ENCODE data around the gene KIF14.
"Not testable (repeated sequence)": the region's sequence is repeated elsewhere in the genome, so short reads cannot be mapped to it uniquely, and the experiment has no call there.

Gene KIF14

DNA sequence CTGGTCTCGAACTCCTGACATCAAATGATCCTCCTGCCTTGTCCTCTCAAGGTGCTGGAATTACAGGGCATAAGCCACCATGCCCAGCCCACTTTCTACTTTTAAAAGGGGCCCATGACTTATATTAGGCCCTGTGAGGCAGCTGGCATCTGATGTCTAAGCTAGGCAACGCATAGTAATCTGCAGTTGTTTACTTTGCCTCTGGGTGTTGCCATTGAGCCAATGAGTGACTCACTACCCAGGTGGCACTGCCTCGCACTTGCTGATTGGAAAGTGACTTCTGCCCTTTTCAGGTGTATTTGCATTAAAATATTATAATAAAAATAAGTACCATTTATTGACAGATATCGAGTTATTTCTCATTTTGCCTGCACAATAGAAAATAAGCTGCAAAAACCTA, 84.9 kb downstream of the KIF14 start:
- no peak for DNase-seq

DNA sequence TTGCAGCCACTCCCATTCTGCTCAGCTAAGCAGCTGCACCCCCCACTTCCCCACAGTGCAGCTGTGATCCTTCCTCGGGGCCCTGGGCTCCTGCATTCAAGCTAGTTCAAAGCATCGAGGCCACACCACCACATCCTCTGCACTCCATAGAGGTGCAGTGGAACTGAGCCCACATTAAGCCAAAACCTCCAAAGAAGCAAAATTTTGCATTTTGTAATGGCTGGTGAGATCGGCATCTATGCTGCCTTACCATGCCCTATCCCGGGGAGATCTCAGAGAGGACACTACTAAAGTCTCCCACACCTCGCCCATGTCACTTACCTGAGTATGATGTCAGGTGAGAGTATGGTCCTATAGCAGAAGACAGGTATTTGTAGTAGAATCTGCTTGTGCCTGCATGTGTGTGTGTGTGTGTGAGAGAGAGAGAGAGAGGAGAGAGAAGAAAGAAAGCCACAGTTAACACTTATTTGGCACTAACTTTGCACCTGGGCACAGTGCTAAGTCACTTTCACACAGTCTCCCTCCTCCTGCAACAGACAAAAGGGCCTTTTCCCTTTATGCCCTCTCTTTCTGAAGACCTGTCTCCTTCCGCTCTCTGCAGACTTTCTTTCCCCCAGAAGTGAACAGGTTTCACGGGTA, 89.8 kb downstream of the KIF14 start:
- no peak for DNase-seq

DNA sequence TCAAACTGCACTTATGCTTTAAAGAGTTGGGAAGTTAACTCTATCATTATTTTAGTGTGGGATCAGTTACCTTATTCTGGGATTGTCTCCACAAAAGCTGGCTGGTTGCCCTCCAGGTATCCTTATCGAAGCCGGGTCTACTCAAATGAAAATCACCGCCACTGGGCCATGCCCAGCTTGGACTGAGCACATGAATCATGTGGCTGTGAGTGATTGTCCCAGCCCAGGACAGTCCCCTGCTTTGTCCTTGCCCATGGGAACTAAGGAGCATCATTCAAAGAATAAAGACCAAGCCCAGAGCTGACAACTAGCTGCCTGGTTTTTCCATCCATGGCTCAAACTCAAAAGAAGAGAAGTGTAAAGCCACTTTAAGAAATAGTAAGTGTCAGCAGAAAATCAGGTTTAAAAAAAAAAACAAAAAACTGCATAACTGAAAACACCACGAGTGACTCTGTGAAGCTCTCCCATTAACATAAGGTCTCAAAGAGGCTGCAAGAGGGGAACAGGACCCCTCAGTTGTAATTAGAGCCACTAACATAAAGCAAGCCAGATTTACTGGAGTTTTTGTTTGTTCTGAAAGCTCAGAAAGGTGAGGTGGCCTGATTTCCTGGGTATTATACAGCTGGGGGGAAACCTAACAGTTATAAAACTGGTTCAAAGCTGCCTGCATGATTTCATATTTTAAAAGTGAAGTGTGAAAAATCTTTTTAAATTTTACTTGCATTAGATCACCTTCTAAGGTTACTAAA, 91.5 kb downstream of the KIF14 start:
- DNase-seq, result no peak

DNA sequence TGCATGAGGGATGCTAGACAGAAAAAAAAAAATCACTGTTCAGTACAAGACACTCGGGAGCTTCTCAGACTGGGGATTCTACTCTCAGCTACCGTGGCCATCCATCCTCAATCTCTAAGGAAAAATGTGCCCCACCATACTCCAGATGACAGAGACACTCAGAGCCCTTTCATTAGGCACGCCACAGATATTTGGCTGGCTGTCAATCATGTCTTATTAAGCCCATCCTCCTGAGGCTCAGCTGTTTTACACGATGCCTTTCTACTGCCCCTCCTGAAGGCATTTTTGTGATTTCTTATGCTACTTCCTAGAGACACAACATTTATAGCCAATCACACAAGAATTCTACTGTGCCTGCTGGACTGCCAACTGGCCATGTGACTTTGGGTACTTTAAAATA, 92.9 kb downstream of the KIF14 start:
- no peak for DNase-seq

DNA sequence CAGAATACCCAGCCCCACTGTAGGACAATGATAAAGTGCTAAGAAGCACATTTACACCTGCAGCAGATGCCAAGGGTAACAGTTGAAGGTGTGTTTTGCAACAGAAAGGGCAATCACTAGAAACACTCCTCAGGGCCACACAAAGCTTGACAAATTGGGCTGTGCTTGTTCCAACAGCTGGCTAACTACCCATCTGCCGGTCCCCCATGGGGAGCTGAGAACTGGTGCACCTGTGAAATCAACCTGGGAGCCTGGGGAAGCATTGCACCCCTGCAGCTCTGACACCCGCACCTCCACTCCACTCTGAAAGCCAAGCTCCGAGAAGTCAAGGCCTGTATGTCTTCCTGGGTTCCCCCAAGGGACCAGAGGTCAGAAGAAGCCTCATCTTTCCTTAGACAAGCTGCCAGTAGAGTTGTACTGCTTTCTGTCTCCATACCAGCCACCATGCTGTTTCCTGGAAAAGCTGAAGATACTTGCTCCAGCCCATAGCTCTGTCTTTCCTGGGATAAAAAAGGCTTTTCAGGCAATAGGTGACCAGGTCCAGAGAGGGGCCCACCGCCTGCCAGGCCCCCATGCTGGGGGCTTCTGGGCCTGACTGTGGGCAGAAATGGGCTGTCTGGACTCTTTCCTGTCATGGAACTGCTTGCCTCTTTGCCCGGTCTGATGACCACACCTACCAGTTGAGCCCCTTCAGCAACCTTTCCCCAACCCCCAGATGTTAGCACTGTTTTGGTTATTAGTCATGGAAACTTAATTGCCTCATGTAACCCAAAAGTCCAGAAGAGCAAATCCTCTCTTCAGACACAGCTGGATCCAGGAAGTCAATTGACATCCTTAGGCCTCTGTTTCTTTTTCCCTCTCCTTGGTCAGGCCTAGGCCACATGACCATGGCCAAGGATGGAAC, 93.6 kb downstream of the KIF14 start:
- no peak for DNase-seq

DNA sequence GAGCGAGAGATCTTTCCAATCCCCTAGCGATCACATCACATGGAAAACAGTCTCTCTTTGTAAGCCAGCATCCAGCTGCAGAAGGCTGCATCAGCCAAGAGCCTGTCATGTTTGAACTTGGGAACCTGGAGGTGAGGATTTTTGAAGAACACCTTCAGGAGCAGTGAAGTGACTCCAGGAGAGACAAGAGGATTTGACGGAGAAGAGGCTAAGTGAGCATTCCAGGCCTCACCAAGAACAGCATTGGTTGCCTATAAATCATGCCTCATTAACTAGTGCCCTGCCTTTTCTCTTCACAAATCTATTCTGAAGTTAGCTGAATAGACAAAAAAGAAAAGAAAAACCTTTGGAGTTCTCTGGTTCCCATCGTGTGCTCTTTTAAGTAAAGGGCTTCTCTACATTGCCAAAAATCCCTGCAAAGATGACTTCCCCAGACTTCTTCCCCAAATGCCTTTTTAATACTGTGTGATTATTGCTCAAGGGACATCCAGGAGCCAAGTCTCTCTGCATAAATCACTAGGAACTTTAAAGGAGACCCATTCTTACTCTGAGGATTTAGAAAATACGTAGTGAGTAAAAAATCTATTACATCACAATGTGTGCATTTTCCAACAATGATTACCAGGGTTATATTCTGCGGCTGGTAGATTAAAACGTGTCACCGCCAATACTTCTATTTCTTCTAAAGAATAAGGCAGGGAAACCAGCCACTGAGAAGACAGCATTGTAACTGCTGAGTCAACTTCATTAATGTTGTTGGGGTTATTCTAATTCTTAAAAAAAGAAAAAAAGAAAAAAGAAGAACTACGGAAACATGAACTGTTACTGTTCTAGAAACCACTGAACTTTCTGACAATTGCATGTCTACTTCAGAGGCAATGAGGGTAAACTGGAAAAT, 95.2 kb downstream of the KIF14 start:
- DNase-seq, result peak; percentile 43

DNA sequence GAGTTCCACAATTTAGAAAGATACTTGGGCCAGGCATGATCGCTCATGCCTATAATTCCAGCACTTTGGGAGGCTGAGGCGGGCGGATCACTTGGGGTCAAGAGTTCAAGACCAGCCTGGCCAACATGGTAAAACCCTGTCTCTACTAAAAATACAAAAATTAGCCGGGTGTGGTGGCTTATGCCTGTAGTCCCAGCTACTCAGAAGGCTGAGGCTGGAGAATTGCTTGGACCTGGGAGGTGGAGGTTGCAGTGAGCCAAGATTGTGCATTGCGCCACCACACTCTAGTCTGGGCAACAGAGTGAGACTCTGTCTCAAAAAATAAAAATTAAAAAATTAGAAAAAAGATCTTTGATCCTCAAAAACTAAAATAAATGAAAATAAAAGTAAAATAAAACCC, 96.0 kb downstream of the KIF14 start:
- not testable (repeated sequence) for DNase-seq

DNA sequence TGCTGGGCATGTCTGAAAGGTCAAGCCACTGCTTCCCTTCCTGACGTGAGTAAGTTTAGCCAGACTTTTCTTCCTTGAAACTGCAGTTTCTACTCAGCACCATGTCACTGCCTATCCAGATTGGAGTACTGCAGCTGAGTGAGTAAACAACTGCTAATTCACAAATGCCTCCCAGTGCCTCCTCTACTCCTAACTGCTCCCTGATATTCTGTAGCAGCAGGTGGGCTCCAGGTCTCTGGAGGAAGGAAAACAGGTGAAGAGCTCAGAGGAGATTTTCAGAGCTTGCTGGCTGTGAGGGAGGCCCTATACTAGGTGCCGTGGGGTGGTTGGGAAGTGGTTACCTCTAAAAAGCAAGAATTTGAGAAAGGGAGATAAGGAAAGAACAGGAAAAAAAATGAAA, 96.5 kb downstream of the KIF14 start:
- DNase-seq, result no peak

DNA sequence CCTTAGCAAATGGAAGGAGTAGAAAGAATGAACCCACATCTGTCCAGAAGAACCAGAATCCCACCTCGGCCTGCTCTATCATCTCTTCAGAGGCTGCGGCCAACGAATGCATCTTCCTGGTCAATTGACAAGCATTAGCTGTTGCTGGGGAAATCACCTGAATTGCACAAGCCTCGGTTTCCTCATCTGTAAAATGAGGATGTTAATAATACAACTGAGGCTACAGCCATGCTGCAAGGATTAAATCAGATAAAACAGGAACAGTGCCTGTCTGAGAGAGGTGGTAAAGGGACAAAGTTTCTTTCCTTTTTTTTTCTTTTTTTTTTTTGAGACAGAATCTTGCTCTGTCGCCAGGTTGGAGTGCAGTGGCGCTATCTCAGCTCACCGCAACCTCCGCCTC, 99.8 kb downstream of the KIF14 start:
- no peak for DNase-seq

DNA sequence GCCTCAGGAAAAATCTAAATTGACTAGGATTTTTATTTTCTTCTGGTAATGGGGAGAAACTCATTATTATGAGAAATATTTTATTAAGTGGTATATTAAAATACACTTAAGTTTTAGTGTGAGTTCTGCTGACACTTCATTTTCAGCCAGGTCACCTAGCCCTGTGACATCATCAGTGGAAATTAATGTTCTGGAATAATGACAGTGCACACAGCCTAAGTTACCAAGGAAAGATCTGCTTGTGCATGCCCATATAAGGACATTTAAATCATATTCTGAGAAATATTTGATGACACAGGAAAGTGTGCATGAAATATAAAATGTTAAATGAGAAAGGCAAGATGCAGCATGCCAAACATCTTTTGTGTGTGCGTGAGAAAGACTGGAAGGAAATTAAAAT, 102.0 kb downstream of the KIF14 start:
- DNase-seq, result no peak

DNA sequence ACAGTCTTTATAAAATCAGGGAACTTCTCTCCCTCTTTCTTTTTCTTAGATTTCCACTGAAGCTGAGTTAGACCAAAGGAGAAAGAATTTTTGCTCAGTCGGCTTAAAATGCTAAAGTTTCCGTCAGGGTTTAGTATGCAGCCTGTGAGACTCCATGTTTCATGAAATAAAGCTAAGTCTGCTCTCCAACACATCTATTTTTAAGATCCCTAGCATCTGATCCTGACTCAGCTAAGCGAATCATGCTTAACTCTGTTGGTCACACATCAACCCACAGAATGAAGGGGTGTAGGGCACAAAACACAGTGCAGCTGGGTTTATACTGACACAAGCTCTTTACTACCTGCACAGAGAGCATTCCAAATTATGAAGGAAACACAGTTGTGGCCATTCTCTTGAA, 108.4 kb downstream of the KIF14 start:
- no peak for DNase-seq

DNA sequence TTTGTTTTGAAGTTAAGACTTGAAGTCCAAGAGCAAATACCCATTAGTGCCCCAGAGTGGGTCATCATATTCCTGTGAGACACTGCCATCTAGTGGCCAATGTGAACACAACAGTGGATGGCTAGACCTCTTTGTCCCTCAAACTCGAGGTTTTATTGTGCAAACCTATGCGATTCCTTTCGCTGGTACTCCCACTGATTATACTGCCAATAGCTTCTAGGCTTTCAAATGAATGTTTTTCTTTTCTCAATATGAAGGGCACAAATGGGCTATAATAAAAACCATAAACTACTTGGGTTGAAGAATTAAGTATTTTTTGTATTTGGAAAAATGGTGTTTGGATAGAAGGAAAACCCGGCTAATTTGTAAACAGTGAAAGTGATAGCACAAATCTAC, 110.3 kb downstream of the KIF14 start:
- DNase-seq, result peak; percentile 60

DNA sequence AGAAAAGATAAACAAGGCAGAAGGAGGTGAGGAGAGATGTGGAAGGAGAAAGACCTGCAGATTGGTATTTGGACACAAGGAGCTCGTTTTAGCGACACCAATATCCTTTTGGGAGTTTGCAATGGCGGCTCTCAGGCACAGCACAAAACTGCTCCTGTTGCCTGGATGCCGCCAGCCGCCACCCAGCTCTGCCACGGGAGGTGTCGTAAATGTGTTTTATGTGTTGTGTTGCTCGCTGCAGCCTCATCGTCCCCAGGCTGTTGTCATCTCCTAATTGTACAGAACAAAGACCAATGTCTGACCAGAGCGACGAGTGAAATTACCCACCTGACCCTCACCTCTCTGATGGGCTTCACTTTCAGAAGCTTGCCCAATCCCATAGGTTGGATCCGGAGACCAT, 114.1 kb downstream of the KIF14 start:
- DNase-seq, result no peak

DNA sequence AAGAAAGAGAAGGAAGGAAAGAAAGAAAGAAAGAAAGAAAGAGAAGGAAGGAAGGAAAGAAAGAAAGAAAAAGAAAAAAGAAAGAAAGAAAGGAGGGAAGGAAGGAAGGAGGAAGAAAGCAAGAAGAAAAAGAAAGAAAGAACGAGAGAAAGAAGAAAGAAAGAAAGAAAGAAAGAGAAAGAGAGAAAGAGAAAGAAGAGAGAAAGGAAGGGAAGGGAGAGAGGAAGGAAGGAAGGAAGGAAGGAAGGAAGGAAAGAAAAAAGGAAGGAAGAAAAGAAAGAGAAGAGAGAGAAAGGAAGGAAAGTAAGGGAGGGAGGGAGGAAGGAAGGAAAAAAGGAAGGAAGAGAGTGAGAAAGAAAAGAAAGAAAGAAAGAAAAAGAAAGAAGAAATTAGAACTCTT, 115.3 kb downstream of the KIF14 start:
- no peak for DNase-seq

Measured in right hindlimb (tissue), 1 donor.